Measurements from ENCODE around the gene HOXD1.

DNA sequence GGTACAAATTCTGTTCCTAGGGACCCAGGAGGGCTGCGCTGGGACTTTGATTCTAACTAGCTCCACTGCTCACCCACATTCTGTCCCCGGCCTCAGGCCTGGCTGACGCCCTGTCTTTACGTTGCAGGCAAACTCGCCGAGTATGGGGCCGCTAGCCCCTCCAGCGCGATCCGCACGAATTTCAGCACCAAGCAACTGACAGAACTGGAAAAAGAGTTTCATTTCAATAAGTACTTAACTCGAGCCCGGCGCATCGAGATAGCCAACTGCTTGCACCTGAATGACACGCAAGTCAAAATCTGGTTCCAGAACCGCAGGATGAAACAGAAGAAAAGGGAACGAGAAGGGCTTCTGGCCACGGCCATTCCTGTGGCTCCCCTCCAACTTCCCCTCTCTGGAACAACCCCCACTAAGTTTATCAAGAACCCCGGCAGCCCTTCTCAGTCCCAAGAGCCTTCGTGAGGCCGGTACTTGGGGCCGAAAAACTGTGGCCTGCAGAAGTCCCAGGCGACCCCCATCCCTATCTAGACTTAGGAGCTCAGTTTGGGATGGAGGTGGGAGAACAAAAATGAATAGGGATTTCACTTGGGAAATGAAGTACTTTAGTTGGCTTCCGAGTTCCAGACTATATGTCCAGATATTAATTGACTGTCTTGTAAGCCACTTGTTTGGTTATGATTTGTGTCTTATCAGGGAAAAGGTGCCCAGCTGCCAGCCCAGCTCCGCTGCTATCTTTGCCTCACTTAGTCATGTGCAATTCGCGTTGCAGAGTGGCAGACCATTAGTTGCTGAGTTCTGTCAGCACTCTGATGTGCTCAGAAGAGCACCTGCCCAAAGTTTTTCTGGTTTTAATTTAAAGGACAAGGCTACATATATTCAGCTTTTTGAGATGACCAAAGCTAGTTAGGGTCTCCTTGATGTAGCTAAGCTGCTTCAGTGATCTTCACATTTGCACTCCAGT, 1.5 kb downstream of the HOXD1 start:
- TF ChIP-seq, protein P1, sequence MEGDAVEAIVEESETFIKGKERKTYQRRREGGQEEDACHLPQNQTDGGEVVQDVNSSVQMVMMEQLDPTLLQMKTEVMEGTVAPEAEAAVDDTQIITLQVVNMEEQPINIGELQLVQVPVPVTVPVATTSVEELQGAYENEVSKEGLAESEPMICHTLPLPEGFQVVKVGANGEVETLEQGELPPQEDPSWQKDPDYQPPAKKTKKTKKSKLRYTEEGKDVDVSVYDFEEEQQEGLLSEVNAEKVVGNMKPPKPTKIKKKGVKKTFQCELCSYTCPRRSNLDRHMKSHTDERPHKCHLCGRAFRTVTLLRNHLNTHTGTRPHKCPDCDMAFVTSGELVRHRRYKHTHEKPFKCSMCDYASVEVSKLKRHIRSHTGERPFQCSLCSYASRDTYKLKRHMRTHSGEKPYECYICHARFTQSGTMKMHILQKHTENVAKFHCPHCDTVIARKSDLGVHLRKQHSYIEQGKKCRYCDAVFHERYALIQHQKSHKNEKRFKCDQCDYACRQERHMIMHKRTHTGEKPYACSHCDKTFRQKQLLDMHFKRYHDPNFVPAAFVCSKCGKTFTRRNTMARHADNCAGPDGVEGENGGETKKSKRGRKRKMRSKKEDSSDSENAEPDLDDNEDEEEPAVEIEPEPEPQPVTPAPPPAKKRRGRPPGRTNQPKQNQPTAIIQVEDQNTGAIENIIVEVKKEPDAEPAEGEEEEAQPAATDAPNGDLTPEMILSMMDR (IDR thresholded peaks at IDR 0.05 in 4 of 5, conservative IDR thresholded peaks at IDR 0.05 in 1 of 5) = no peak
- TF ChIP-seq POLR2A (IDR thresholded peaks at IDR 0.05) = no peak

All from gastrocnemius medialis (tissue), 4 donors.